IPS-NIHi7 (cell line): ENCODE measurements around the gene MRPL39.
"Not testable (repeated sequence)": the region's sequence is repeated elsewhere in the genome, so short reads cannot be mapped to it uniquely, and the experiment has no call there.

ENCODE experiments used
- DNase-seq: peaks from one replicate; pipeline ENCODE4 v3.0.0; 2012; ENCODE audit warnings: mixed read lengths; ENCODE audit errors: extremely low spot score

MRPL39 gene

DNA sequence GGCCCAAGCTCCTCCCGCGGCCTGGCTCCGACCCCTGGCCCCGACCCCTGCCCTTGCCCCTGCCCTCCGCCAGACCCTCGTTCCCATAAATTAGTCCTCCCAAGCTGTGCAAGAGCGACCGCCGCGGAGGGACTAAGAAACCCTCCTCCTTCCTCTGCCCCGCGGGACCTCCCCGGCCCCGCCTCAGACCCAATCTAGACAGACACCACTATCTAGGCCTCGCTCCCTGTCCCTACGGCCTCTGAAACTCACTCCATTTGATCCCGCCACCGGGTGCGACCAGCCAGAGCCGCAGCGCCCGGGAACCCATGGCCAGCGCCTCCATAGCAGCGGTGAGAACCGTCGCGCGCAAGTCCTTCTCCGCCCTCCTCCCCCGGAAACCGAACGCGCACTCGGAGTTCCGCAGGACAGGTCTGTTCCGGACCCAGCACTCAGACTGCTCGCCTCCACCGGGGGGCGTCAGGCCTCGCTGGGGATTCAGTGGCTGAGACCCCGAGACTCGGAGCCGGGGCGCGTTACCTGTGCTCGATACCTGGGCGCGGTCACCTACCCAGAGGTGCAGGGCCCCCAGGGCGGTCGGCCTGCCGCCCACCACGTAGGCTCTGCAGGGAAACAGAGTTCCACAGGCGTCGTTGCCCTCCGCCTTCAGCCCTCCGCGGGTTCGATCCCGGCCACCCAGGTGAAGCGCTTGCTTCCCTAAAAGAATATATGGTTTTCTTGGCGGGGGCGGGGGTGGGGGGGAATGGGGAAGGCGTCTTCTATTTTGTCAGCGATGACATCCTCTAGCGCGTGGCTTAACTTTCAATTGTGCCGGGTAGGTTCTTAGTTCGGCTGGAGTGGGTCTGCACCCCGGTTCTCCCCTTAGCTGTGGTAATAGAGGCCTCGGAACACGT is at the start of gene MRPL39:
TSS of gene MRPL39 (minus strand) at position 331 of the 893 bp plus-strand sequence. CDS start at position 325, 6 bp downstream.
- DNase-seq = peak; percentile 95

- DNase-seq = no peak
Measured at GRCh38 chr21:25656412-25656811, 49.1 kb upstream of the MRPL39 start.

DNA sequence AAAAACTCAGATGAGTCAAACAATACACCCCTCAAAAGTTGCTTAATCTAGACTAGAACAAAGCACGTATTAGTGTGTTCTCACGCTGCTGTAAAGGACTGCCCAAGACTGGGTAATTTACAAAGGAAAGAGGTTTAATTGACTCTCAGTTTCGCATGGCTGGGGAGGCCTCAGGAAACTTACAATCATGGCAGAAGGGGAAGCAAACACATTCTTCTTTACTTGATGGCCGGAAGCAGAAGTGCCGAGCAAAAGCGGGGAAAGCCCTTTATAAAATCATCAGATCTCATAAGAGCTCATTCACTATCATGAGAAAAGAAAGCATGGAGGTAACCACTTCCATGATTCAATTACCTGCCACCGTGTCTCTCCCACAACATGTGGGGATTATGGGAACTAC is 41.9 kb upstream of the MRPL39 start:
- no peak for DNase-seq

DNA sequence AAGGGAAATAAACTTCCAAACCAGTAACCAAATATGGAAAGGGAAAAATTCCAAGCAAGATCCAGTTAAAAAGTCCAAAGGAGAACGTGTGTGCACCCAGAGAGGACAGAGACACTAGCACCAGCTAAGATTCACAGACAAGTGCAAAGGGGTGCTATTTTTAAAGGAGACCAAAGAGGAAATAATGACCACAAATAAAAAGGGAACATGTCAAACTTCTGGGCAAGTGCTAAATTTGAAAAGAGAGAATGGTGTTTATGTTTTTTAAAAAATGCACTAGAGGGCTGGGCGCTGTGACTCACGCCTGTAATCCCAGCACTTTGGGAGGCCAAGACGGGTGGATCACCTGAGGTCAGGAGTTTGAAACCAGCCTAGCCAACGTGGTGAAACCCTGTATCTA is 40.4 kb upstream of the MRPL39 start:
- DNase-seq = no peak

- no peak for DNase-seq
Measured at GRCh38 chr21:25646474-25646873, 39.2 kb upstream of the MRPL39 start.

- DNase-seq = no peak
Measured at GRCh38 chr21:25643486-25643885, 36.2 kb upstream of the MRPL39 start.

DNA sequence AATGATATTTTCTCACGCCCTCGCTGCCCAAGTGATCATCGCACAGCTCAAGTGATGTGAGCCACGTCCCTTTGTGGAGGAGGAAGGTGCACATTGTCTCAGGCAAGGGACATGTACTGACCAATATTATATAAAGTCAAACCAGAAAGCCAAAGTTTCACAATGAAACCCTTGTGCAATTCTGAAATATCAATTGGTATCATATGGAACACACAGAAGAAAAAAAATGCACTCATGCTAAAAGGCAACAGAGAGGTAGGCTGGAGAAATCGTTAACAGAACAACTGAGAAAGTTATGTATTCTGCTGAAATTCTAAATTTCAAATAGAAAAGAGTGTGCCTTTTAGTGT is 33.6 kb upstream of the MRPL39 start:
- DNase-seq = no peak

- DNase-seq = peak; percentile 43
Measured at GRCh38 chr21:25640202-25640942, 33.1 kb upstream of the MRPL39 start.

- peak; percentile 83 for DNase-seq
Measured at GRCh38 chr21:25639551-25640201, 32.4 kb upstream of the MRPL39 start.

- DNase-seq = peak; percentile 73
Measured at GRCh38 chr21:25638660-25639550, 31.6 kb upstream of the MRPL39 start, which contains the start of gene JAM2. Gene JAM2 (plus strand): TSS chr21:25639258. CDS start chr21:25639822, 564 bp downstream.

- no peak for DNase-seq
Measured at GRCh38 chr21:25637851-25638659, 30.8 kb upstream of the MRPL39 start.

DNA sequence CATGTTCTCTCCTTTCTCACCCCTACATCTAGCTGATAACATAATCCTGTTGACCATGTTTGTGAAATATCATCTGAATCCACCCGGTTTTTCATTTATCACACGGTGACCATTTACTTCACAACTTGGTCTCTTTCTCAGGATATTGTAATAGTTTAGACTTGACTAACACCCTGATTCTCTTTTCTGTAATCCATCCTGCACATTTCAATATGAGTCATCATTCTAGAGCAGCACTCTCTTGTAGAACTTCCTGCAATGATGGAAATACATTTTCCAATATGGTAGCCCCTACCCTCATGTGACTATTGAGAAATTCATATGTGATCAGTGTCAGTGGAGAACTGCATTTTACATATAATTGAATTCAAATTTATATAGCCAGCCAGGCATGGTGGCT is 29.4 kb upstream of the MRPL39 start:
- no peak for DNase-seq

DNA sequence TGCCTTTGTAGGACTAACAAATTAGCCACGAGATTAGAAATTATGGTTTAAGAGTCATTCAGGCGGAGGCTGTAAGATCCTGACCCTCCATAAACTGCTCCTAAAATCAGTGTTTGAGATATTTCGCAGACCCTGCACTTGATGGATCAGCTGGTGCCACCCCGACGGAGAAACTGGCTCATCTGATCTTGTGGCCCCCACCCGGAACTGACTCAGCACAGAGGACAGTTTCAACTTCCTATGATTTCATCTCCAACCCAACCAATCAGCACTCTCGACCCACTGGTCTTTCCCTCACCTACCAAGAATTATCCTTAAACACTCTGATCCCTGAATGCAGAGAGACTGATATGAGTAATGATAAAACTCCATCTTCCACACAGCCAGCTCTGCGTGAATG is 28.0 kb upstream of the MRPL39 start:
- no peak for DNase-seq

DNA sequence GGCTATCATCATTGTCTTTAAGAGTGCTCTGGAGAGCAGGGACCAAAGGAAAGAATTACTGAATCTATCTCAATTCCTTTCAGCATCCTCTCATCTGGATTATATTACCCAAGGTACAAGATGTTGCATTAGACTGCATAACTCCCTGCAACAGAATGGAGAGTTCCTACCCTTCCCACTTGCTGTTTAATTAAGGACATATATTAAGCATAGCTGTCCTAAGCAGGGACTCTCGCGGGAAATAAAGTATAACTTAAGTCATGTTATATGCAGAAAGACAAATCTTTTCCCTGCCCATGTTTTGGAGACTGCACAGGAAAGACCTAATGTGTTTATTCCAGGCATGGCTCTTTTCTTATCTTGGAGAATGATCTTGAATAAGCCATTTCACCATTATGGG is 25.0 kb upstream of the MRPL39 start:
- DNase-seq = no peak

DNA sequence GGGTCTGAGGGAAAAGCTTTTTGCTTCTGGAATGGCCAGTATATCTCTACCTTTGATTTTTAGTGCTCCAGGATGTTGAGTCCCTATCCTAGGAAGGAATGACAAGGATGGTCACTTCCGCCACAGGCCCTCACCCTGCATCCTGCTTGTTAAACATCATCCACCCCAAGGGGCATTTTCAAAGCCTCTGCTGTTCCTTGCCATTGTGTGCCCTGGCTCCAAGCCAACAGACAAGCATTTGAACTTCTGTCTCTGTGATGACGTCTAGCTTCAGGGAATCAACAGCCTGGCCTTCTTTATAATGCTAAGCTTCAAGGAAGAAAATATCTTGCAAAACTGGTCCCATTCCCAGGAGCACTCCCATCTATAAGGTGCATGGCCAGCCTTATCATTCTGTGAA is 19.5 kb upstream of the MRPL39 start:
- DNase-seq = no peak

- DNase-seq = not testable (repeated sequence)
Measured at GRCh38 chr21:25625776-25626555, 18.7 kb upstream of the MRPL39 start.

DNA sequence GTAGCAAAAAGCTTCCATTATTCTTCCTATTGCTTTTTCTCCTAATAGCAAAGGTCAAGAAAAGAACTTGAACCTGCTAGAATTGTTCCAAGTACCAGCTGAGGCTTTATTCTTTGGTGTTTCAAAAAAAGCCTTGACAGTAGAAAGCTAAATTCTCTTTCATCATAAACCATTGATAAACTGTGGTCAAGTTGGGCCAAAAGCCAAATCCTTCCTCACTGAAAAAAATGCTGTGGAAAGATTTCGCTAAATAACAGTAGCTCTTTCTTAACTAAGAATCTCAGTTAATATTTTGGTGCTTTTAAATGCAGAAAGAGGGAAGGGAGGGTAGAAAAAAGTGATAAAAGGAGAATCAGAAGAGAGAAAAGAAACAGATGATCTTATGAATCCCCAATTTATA is 17.8 kb upstream of the MRPL39 start:
- no peak for DNase-seq

DNA sequence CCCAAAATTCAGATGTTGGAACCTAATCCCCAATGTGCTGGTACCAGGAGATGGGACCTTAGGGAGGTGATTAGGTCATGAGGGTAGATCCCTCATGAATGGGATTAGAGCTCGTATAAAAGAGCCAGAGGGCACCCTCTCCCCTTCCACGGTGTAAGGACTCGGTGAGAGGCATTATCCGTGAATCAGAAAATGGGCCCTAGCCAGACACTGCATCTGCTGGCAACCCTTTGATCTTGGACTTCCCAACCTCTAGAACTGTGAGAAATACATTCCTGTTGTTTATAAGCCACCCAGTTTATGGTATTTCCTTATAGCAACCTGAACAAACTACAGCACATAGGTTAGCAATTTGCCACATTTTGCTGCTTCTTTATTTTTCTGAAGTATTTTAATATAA is 17.2 kb upstream of the MRPL39 start:
- DNase-seq = no peak

- DNase-seq = no peak
Measured at GRCh38 chr21:25619198-25619597, 11.9 kb upstream of the MRPL39 start.

DNA sequence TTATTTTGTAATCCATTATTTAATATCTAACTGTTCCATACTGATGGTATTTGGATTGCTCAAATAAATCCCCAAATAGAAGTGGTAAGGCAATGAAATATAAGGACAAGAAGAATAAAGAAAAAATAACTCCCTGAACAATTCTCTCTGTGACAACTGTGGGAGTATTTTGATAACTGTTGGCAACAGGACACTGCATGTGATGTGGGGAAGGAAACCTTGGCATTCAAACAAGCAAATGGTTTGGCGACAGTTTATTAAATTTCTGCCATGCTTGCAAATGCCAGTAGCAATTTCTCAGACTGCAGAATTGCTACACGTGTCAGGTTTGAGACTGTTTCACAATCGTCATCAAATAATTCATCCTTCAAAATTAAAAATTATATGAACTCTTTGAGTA is 8.6 kb upstream of the MRPL39 start:
- no peak for DNase-seq
